BLaER1 treated with 17β-estradiol and CSF1 and Interleukin-3, amounts not matched to agents 10 nM and 100 nM (cell line): Measurements from ENCODE around the gene SYTL4.
"Not testable (repeated sequence)": the region's sequence is repeated elsewhere in the genome, so short reads cannot be mapped to it uniquely, and the experiment has no call there.

Source experiments
- H3K27ac ChIP-seq, 11 experiments: shearing (Covaris generic); formaldehyde crosslinking; 2 replicates each; pipeline ENCODE4 v1.8.1; 2022
- H3K27me3 ChIP-seq, 11 experiments: shearing (Covaris generic); formaldehyde crosslinking; 2 replicates each; pipeline ENCODE4 v1.8.1; 2022
- H3K36me3 ChIP-seq, 11 experiments: shearing (Covaris generic); formaldehyde crosslinking; 2 replicates each; pipeline ENCODE4 v1.8.1; 2022
- H3K4me1 ChIP-seq, 10 experiments: shearing (Covaris generic); formaldehyde crosslinking; 2 replicates each; pipeline ENCODE4 v1.8.1; 2022
- H3K4me2 ChIP-seq, 11 experiments: shearing (Covaris generic); formaldehyde crosslinking; 2 replicates each; pipeline ENCODE4 v1.8.1; 2022
- H3K4me3 ChIP-seq, 10 experiments: shearing (Covaris generic); formaldehyde crosslinking; 2 replicates each; pipeline ENCODE4 v1.8.1; 2022
- H3K9ac ChIP-seq, 11 experiments: shearing (Covaris generic); formaldehyde crosslinking; 2 replicates each; pipeline ENCODE4 v1.8.1; 2022
- H3K9me3 ChIP-seq, 11 experiments: shearing (Covaris generic); formaldehyde crosslinking; replicated peaks in 1 of 11; 2 replicates each; pipeline ENCODE4 v1.8.1; 2022
- H4K20me1 ChIP-seq, 11 experiments: shearing (Covaris generic); formaldehyde crosslinking; 2 replicates each; pipeline ENCODE4 v1.8.1; 2022
- Cebpa-rat ChIP-seq, 11 experiments: shearing (Covaris generic); IDR thresholded peaks; 2 replicates each; pipeline ENCODE4 v1.8.1; 2022

Gene SYTL4

GRCh38 chrX:100743009-100743607, 11.2 kb upstream of the SYTL4 start:
- Histone ChIP-seq H4K20me1 (no peaks in the 10 kb centered on the region), H3K36me3 (no peaks in the 10 kb centered on the region), H3K9ac (no peak overlapping the region), H3K4me3 (no peak overlapping the region), H3K4me2 (no peak overlapping the region), H3K9me3 (no peaks in the 10 kb centered on the region), H3K4me1 (0 out of 20 replicates have a peak, but pooled peaks cover 0 to 8% (median 0%) of the 10 kb centered on the region in 10 experiments), H3K27me3 (peaks cover 0 to 6% (median 0%) of the 10 kb centered on the region in 11 experiments; a peak in 2 of 22 replicates), H3K27ac (no peak overlapping the region)
- TF ChIP-seq Cebpa-rat (IDR thresholded peaks at IDR 0.05), result no peak

GRCh38 chrX:100724006-100724405, 7.9 kb downstream of the SYTL4 start:
- peaks cover 6 to 20% (median 11%) of the 10 kb centered on the region in 11 experiments; a peak in 20 of 22 replicates for H3K9me3 ChIP-seq
- H3K27ac ChIP-seq, H3K4me3 ChIP-seq, H3K27me3 ChIP-seq, H3K4me1 ChIP-seq, H3K4me2 ChIP-seq, H3K36me3 ChIP-seq, H3K9ac ChIP-seq, H4K20me1 ChIP-seq: not testable (repeated sequence)

- Histone ChIP-seq H4K20me1 (no peaks in the 10 kb centered on the region), H3K4me3 (no peak overlapping the region), H3K9ac (no peak overlapping the region), H3K4me1 (no peaks in the 10 kb centered on the region), H3K4me2 (no peak overlapping the region), H3K27me3 (no peaks in the 10 kb centered on the region), H3K27ac (no peak overlapping the region), H3K9me3 (peaks cover 6 to 20% (median 11%) of the 10 kb centered on the region in 11 experiments; a peak in 20 of 22 replicates), H3K36me3 (no peaks in the 10 kb centered on the region)
- no peak for TF ChIP-seq Cebpa-rat (IDR thresholded peaks at IDR 0.05)
These were observed 10.6 kb downstream of the SYTL4 start for GRCh38 chrX:100721328-100721727.

GRCh38 chrX:100720301-100720700, 11.6 kb downstream of the SYTL4 start:
- no peaks in the 10 kb centered on the region for H3K36me3 ChIP-seq
- no peak for TF ChIP-seq Cebpa-rat (IDR thresholded peaks at IDR 0.05)
- no peak overlapping the region for H3K4me3 ChIP-seq
- H3K9me3 ChIP-seq, result peaks cover 6 to 20% (median 11%) of the 10 kb centered on the region in 11 experiments; a peak in 20 of 22 replicates
- H4K20me1 ChIP-seq, result no peaks in the 10 kb centered on the region
- no peak overlapping the region for H3K4me2 ChIP-seq
- no peak overlapping the region for H3K27ac ChIP-seq
- H3K4me1 ChIP-seq, result no peaks in the 10 kb centered on the region
- no peaks in the 10 kb centered on the region for H3K27me3 ChIP-seq
- H3K9ac ChIP-seq, result no peak overlapping the region

- Histone ChIP-seq H3K9me3 (peaks cover 6 to 20% (median 11%) of the 10 kb centered on the region in 11 experiments; a peak in 20 of 22 replicates), H4K20me1 (no peaks in the 10 kb centered on the region), H3K36me3 (no peaks in the 10 kb centered on the region), H3K4me3 (no peak overlapping the region), H3K4me2 (no peak overlapping the region), H3K27ac (no peak overlapping the region), H3K4me1 (no peaks in the 10 kb centered on the region), H3K27me3 (no peaks in the 10 kb centered on the region), H3K9ac (no peak overlapping the region)
- no peak for TF ChIP-seq Cebpa-rat (IDR thresholded peaks at IDR 0.05)
These were observed 12.8 kb downstream of the SYTL4 start for GRCh38 chrX:100719139-100719538.

GRCh38 chrX:100717363-100717762, 14.6 kb downstream of the SYTL4 start:
- no peak for TF ChIP-seq Cebpa-rat (IDR thresholded peaks at IDR 0.05)
- no peaks in the 10 kb centered on the region for H3K27me3 ChIP-seq
- H3K9me3 ChIP-seq, result peaks cover 0 to 7% (median 0%) of the 10 kb centered on the region in 11 experiments; a peak in 1 of 22 replicates
- no peaks in the 10 kb centered on the region for H3K36me3 ChIP-seq
- H3K4me1 ChIP-seq, result no peaks in the 10 kb centered on the region
- H3K4me2 ChIP-seq, result no peak overlapping the region
- H4K20me1 ChIP-seq, result no peaks in the 10 kb centered on the region
- no peak overlapping the region for H3K9ac ChIP-seq
- no peak overlapping the region for H3K27ac ChIP-seq
- H3K4me3 ChIP-seq, result no peak overlapping the region

GRCh38 chrX:100710816-100711215, 21.1 kb downstream of the SYTL4 start:
- H3K36me3 ChIP-seq, result no peaks in the 10 kb centered on the region
- H3K9me3 ChIP-seq, result no peaks in the 10 kb centered on the region
- no peak overlapping the region for H3K9ac ChIP-seq
- H3K4me1 ChIP-seq, result no peaks in the 10 kb centered on the region
- H3K27ac ChIP-seq, result no peak overlapping the region
- TF ChIP-seq Cebpa-rat (IDR thresholded peaks at IDR 0.05), result no peak
- H3K27me3 ChIP-seq, result no peaks in the 10 kb centered on the region
- no peaks in the 10 kb centered on the region for H4K20me1 ChIP-seq
- H3K4me3 ChIP-seq, result no peak overlapping the region
- no peak overlapping the region for H3K4me2 ChIP-seq

- H3K36me3 ChIP-seq, result no peaks in the 10 kb centered on the region
- no peaks in the 10 kb centered on the region for H4K20me1 ChIP-seq
- no peak overlapping the region for H3K9ac ChIP-seq
- no peak overlapping the region for H3K4me2 ChIP-seq
- H3K4me1 ChIP-seq, result no peaks in the 10 kb centered on the region
- H3K27ac ChIP-seq, result no peak overlapping the region
- no peaks in the 10 kb centered on the region for H3K27me3 ChIP-seq
- no peak for TF ChIP-seq Cebpa-rat (IDR thresholded peaks at IDR 0.05)
- no peaks in the 10 kb centered on the region for H3K9me3 ChIP-seq
- H3K4me3 ChIP-seq, result no peak overlapping the region
These were observed 27.2 kb downstream of the SYTL4 start for GRCh38 chrX:100704581-100705203.

GRCh38 chrX:100700809-100701208, 31.1 kb downstream of the SYTL4 start:
- no peak overlapping the region for H3K4me2 ChIP-seq
- H3K9ac ChIP-seq, result no peak overlapping the region
- no peaks in the 10 kb centered on the region for H3K36me3 ChIP-seq
- H3K4me1 ChIP-seq, result peaks cover 0 to 9% (median 0%) of the 10 kb centered on the region in 10 experiments; a peak in 4 of 20 replicates
- H3K4me3 ChIP-seq, result no peak overlapping the region
- no peak for TF ChIP-seq Cebpa-rat (IDR thresholded peaks at IDR 0.05)
- H3K27me3 ChIP-seq, result no peaks in the 10 kb centered on the region
- no peak overlapping the region for H3K27ac ChIP-seq
- H3K9me3 ChIP-seq, result no peaks in the 10 kb centered on the region
- H4K20me1 ChIP-seq, result no peaks in the 10 kb centered on the region

GRCh38 chrX:100698551-100698950, 33.4 kb downstream of the SYTL4 start:
- no peak overlapping the region for H3K4me3 ChIP-seq
- H3K27me3 ChIP-seq, result no peaks in the 10 kb centered on the region
- H3K9me3 ChIP-seq, result no peaks in the 10 kb centered on the region
- TF ChIP-seq Cebpa-rat (IDR thresholded peaks at IDR 0.05), result no peak
- H4K20me1 ChIP-seq, result no peaks in the 10 kb centered on the region
- no peak overlapping the region for H3K9ac ChIP-seq
- H3K4me2 ChIP-seq, result peak overlapping the region in 3 of 11 experiments; percentile 32 to 52 (median 35); a peak in 5 of 22 replicates
- H3K27ac ChIP-seq, result peak overlapping the region in 2 of 11 experiments; percentile 9 to 30; a peak in 1 of 22 replicates
- H3K4me1 ChIP-seq, result peaks cover 0 to 9% (median 0%) of the 10 kb centered on the region in 10 experiments; a peak in 4 of 20 replicates
- H3K36me3 ChIP-seq, result no peaks in the 10 kb centered on the region
